Stromal cell of bone marrow (primary cell): ENCODE measurements around the gene SCN1A.

ENCODE experiments used
- DNase-seq: peaks from one replicate; pipeline ENCODE4 v3.0.0-alpha.2; 2012; ENCODE audit warnings: low read depth

SCN1A gene

GRCh38 chr2:165970663-165971062 is 157.2 kb downstream of the SCN1A start:
- DNase-seq, result no peak

- DNase-seq, result no peak
These were observed 158.6 kb downstream of the SCN1A start for GRCh38 chr2:165969227-165969626.

GRCh38 chr2:165967746-165968145 is 160.1 kb downstream of the SCN1A start:
- DNase-seq, result no peak

GRCh38 chr2:165961818-165962217 is 166.0 kb downstream of the SCN1A start:
- DNase-seq, result no peak

- DNase-seq, result no peak
These were observed 168.4 kb downstream of the SCN1A start for GRCh38 chr2:165959371-165959770.

GRCh38 chr2:165958313-165958960 is 169.4 kb downstream of the SCN1A start:
- DNase-seq, result no peak

- DNase-seq, result no peak
These were observed 170.7 kb downstream of the SCN1A start for GRCh38 chr2:165957030-165957675.

GRCh38 chr2:165953655-165954606 is 173.9 kb downstream of the SCN1A start, which contains the start of gene TTC21B:
Gene TTC21B, minus strand, starts transcription at chr2:165953776. Its CDS starts 71 bp downstream, at chr2:165953705.
- DNase-seq, result peak; percentile 86

- DNase-seq, result no peak
These were observed 174.5 kb downstream of the SCN1A start for GRCh38 chr2:165953306-165953654.

- no peak for DNase-seq
These were observed 175.0 kb downstream of the SCN1A start for GRCh38 chr2:165952741-165953211.

GRCh38 chr2:165952085-165952484 is 175.7 kb downstream of the SCN1A start:
- DNase-seq, result no peak

GRCh38 chr2:165950438-165950837 is 177.4 kb downstream of the SCN1A start:
- no peak for DNase-seq

GRCh38 chr2:165941827-165942226 is 186.0 kb downstream of the SCN1A start:
- DNase-seq, result no peak

GRCh38 chr2:165938237-165938636 is 189.6 kb downstream of the SCN1A start:
- DNase-seq, result no peak
